Caco-2 (cell line): Measurements from ENCODE around the gene GZF1. TPM values are rescaled to one million over a fixed set of nuclear protein-coding genes. Genes with fewer than 3 reads are reported as not detected.

ENCODE experiments used
- BruUV-seq: library from RNA; stranded (reverse); fragments of 400-500 nt; replicated peaks from 2 replicates; lab custom pipeline; 2021; lab: Mats Ljungman, UMichigan
- CTCF ChIA-PET: fragments of 300-600 bp; sonication (Branson Sonifier 250); formaldehyde crosslinking; loops from one replicate; lab custom pipeline; 2022; ENCODE audit warnings: antibody characterized with exemption; lab: Charles Lee
- POLR2A ChIA-PET: fragments of 300-600 bp; sonication (Branson Sonifier 250); formaldehyde crosslinking; loops from one replicate; lab custom pipeline; 2022; ENCODE audit warnings: antibody characterized with exemption; lab: Charles Lee
- DNase-seq, 2 experiments: peaks; one replicate each; pipeline versions ENCODE4 v3.0.0 to v3.0.0-alpha.2; 2020 to 2022
- H3K27me3 ChIP-seq: replicated peaks from 2 replicates; pipeline ENCODE4 v1.6.0; 2011; ENCODE audit warnings: low read length; ENCODE audit not compliant: control insufficient read depth, insufficient read depth
- H3K36me3 ChIP-seq: 2 replicates; pipeline ENCODE4 v1.5.1; 2011; ENCODE audit warnings: low read length; ENCODE audit not compliant: control insufficient read depth, insufficient read depth
- H3K4me1 ChIP-seq: fragments of 250-450 bp; sonication (Bioruptor Pico); 2 replicates; pipeline ENCODE4 v1.5.1; 2020; ENCODE audit warnings: mild to moderate bottlenecking
- H3K4me3 ChIP-seq: 2 replicates; pipeline ENCODE4 v1.5.1; 2011; ENCODE audit warnings: low read depth, mild to moderate bottlenecking, control low read depth, low read length
- H3K9me3 ChIP-seq: fragments of 250-450 bp; sonication (Bioruptor Pico); 2 replicates; pipeline ENCODE4 v1.5.1; 2020; ENCODE audit warnings: mild to moderate bottlenecking, moderate library complexity
- H3K27ac Mint-ChIP-seq: one replicate; pipeline ENCODE4 v1.8.0; 2022; ENCODE audit warnings: mixed read lengths; ENCODE audit not compliant: unreplicated experiment
- H3K27me3 Mint-ChIP-seq: one replicate; pipeline ENCODE4 v1.8.0; 2022; ENCODE audit warnings: mixed read lengths; ENCODE audit not compliant: insufficient read depth, unreplicated experiment
- H3K36me3 Mint-ChIP-seq: one replicate; pipeline ENCODE4 v1.8.0; 2022; ENCODE audit warnings: mild to moderate bottlenecking, mixed read lengths; ENCODE audit not compliant: insufficient read depth, unreplicated experiment
- H3K4me1 Mint-ChIP-seq: one replicate; pipeline ENCODE4 v1.8.0; 2022; ENCODE audit warnings: low read depth, mixed read lengths; ENCODE audit not compliant: unreplicated experiment
- H3K4me3 Mint-ChIP-seq: one replicate; pipeline ENCODE4 v1.8.0; 2022; ENCODE audit warnings: mild to moderate bottlenecking, moderate library complexity, mixed read lengths; ENCODE audit not compliant: unreplicated experiment
- H3K9me3 Mint-ChIP-seq: one replicate; pipeline ENCODE4 v1.8.0; 2022; ENCODE audit warnings: mixed read lengths; ENCODE audit not compliant: unreplicated experiment
- intact Hi-C: fragments of 100-400 bp; cut with micrococcal nuclease; formaldehyde crosslinking; loops from one replicate; pipeline ENCODE4 v1.10.0; 2022; ENCODE audit not compliant: unreplicated experiment
- total RNA-seq: library from RNA; stranded (reverse); gene quantifications from 2 replicates; pipeline ENCODE4 v1.2.3, GENCODE V29; 2022
- TF ChIP-seq, protein P1 (sequence below), 2 experiments: fragments of 200-600 bp in 1 of 2; IDR thresholded peaks; 1 replicate in 1 of 2; 2 replicates in 1 of 2; pipeline versions ENCODE4 v1.5.1 to v1.8.0; 2011 to 2022; ENCODE audit warnings: antibody characterized with exemption in 1 of 2, control low read depth in 1 of 2, inconsistent platforms in 1 of 2, low read depth in 1 of 2, low read length in 1 of 2, mild to moderate bottlenecking in 1 of 2, moderate library complexity in 1 of 2; ENCODE audit not compliant: insufficient read depth in 1 of 2, severe bottlenecking in 1 of 2, unreplicated experiment in 1 of 2

GZF1 gene
- total RNA-seq, 1 experiment from 2014 or later: 18.4 TPM

DNA sequence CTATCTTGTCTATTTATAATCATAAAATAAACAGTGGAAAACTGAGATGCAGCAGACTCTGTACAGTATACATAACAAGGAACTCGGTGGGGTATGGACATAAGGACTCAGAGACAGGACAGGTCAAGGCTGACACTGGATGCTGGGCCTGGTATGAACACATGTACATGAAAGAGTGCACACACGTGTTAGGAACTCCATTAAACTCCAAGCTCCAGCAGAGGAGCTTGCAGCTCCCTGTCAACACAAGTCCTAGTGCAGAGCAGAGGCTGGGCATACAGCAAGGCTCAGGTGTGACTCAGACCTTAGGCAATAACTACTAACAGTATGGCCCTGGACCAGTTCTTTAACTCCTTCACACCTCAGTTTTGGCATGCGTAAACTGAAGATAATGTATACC is 42.2 kb downstream of the GZF1 start:
- POLR2A ChIA-PET: no interaction called here

DNA sequence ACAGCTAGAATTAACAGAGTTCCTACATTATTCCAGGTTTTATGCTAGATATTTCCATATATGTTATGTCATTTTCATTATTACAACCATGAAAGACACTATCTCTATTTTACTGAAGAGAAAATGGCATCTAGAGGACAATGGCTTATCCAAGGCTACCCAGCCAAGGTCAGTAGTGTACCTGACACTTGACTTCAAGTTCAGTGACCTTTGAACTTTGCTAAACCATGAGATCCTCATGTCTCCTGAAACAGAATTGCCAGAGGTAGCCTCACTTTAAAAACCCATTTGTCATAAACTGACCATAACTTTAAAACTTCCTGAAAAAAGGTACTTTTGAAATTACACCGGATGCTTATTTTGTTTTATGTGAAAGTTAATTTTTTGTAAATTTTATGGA is 44.9 kb downstream of the GZF1 start:
- CTCF ChIA-PET: no interaction called here

More for the DNA sequence above, 42.2 kb downstream of the GZF1 start:
- Mint-ChIP-seq H3K36me3 (no peaks in the 10 kb centered on the region), H3K27ac (no peak overlapping the region), H3K27me3 (no peaks in the 10 kb centered on the region), H3K4me1 (no peaks in the 10 kb centered on the region), H3K4me3 (no peak overlapping the region), H3K9me3 (no peaks in the 10 kb centered on the region)
- Histone ChIP-seq H3K36me3 (no peaks in the 10 kb centered on the region), H3K9me3 (no peaks in the 10 kb centered on the region), H3K4me1 (no peaks in the 10 kb centered on the region), H3K4me3 (no peak overlapping the region), H3K27me3 (no peaks in the 10 kb centered on the region)
- intact Hi-C loops: no loop called here
- BruUV-seq: no TSS peak
- TF ChIP-seq, protein P1, sequence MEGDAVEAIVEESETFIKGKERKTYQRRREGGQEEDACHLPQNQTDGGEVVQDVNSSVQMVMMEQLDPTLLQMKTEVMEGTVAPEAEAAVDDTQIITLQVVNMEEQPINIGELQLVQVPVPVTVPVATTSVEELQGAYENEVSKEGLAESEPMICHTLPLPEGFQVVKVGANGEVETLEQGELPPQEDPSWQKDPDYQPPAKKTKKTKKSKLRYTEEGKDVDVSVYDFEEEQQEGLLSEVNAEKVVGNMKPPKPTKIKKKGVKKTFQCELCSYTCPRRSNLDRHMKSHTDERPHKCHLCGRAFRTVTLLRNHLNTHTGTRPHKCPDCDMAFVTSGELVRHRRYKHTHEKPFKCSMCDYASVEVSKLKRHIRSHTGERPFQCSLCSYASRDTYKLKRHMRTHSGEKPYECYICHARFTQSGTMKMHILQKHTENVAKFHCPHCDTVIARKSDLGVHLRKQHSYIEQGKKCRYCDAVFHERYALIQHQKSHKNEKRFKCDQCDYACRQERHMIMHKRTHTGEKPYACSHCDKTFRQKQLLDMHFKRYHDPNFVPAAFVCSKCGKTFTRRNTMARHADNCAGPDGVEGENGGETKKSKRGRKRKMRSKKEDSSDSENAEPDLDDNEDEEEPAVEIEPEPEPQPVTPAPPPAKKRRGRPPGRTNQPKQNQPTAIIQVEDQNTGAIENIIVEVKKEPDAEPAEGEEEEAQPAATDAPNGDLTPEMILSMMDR (IDR thresholded peaks at IDR 0.05; ENCODE audit: insufficient read depth in 1 of 2, low read depth in 1 of 2, low read length in 1 of 2, severe bottlenecking in 1 of 2, unreplicated experiment in 1 of 2): no peak
- DNase-seq: peak in 1 of 2 experiments; percentile 15
- CTCF ChIA-PET: no interaction called here

DNA sequence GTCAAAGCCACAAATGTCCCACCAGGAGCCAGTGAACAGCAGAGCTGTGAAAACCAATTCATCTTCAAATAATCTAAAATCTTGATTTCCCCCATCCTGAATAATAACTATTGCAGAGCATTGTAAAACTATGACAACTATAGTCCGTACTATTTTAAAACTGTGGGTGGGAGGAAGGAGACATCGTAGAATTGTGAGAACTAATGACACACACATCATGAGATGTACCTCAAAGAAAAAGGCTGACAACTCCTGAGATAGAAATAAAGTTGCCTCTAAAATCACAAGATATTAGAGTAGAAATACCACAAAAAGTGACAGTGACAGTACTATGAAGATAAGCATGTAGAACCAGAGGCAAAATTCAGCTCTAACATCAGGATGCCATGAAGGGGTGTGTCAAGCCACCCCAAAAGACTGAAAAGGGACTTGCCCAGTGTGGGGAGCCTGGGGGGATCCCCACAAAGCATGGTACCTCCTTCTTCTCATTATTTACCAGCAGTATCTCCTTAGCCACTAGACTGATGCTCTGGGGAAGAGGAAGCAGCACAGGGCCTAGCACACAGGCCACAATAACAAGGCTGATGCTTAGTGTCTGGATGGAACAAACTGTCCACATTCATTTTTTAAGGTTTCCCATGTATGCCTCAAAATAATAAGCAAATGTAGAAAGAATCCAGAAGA is 45.9 kb downstream of the GZF1 start:
- no peaks in the 10 kb centered on the region for H3K4me1 Mint-ChIP-seq
- no peaks in the 10 kb centered on the region for H3K9me3 Mint-ChIP-seq
- Histone ChIP-seq H3K9me3 (no peaks in the 10 kb centered on the region), H3K4me3 (no peak overlapping the region), H3K36me3 (no peaks in the 10 kb centered on the region), H3K27me3 (no peaks in the 10 kb centered on the region), H3K4me1 (peaks cover 6% of the 10 kb centered on the region; the same call in 1 of the 2 replicates)
- no peaks in the 10 kb centered on the region for H3K27me3 Mint-ChIP-seq
- TF ChIP-seq, protein P1 (IDR thresholded peaks at IDR 0.05; ENCODE audit: insufficient read depth in 1 of 2, low read depth in 1 of 2, low read length in 1 of 2, severe bottlenecking in 1 of 2, unreplicated experiment in 1 of 2): no peak
- no peaks in the 10 kb centered on the region for H3K36me3 Mint-ChIP-seq
- intact Hi-C loops: no loop called here
- no TSS peak for BruUV-seq
- DNase-seq: no peak
- H3K4me3 Mint-ChIP-seq: no peak overlapping the region
- ChIA-PET CTCF (no interaction called here), POLR2A (no interaction called here)
- no peak overlapping the region for H3K27ac Mint-ChIP-seq

More for the DNA sequence above, 44.9 kb downstream of the GZF1 start:
- intact Hi-C loops: no loop called here
- no TSS peak for BruUV-seq
- no peak overlapping the region for H3K27ac Mint-ChIP-seq
- no peaks in the 10 kb centered on the region for H3K36me3 ChIP-seq
- H3K4me1 Mint-ChIP-seq: no peaks in the 10 kb centered on the region
- H3K36me3 Mint-ChIP-seq: no peaks in the 10 kb centered on the region
- no peak for DNase-seq
- H3K4me3 Mint-ChIP-seq: no peak overlapping the region
- POLR2A ChIA-PET: no interaction called here
- no peaks in the 10 kb centered on the region for H3K9me3 ChIP-seq
- no peaks in the 10 kb centered on the region for H3K9me3 Mint-ChIP-seq
- TF ChIP-seq, protein P1 (IDR thresholded peaks at IDR 0.05; ENCODE audit: insufficient read depth in 1 of 2, low read depth in 1 of 2, low read length in 1 of 2, severe bottlenecking in 1 of 2, unreplicated experiment in 1 of 2): no peak
- H3K4me1 ChIP-seq: peaks cover under 1% of the 10 kb centered on the region; the same call in 1 of the 2 replicates
- H3K27me3 Mint-ChIP-seq: no peaks in the 10 kb centered on the region
- no peaks in the 10 kb centered on the region for H3K27me3 ChIP-seq
- no peak overlapping the region for H3K4me3 ChIP-seq
